WTC11 (cell line): Measurements from ENCODE around the gene NUDCD3. TPM values are rescaled to one million over a fixed set of nuclear protein-coding genes. Genes with fewer than 3 reads are reported as not detected.
A peak's percentile ranks its signal among the peaks of the same experiment; 100 is the strongest.

ENCODE experiments used
- ATAC-seq: fragments of 200-7000 bp; cut with Tn5 transposase; 2 replicates; pipeline ENCODE4 v1.10.0; 2021; ENCODE audit warnings: mild to moderate bottlenecking, moderate library complexity
- CTCF ChIA-PET: fragments of 300-600 bp; sonication (Branson Sonifier 250); formaldehyde crosslinking; loops from one replicate; lab custom pipeline; 2021; ENCODE audit warnings: antibody characterized with exemption; lab: Charles Lee
- POLR2A ChIA-PET: fragments of 350-600 bp; sonication (Branson Sonifier 250); formaldehyde crosslinking; loops from one replicate; lab custom pipeline; 2021; ENCODE audit warnings: antibody characterized with exemption; lab: Charles Lee
- DNase-seq: peaks from one replicate; pipeline ENCODE4 v3.0.0; 2021; ENCODE audit warnings: low spot score
- H3K27ac Mint-ChIP-seq: 2 replicates; pipeline ENCODE4 v1.8.0; 2021; ENCODE audit warnings: mixed read lengths
- H3K27me3 Mint-ChIP-seq: 2 replicates; pipeline ENCODE4 v1.8.0; 2021; ENCODE audit warnings: low read depth, mild to moderate bottlenecking, moderate library complexity, mixed read lengths
- H3K36me3 Mint-ChIP-seq: 2 replicates; pipeline ENCODE4 v1.8.0; 2021; ENCODE audit warnings: mixed read lengths
- H3K4me1 Mint-ChIP-seq: 2 replicates; pipeline ENCODE4 v1.8.0; 2022; ENCODE audit warnings: mixed read lengths
- H3K4me3 Mint-ChIP-seq: 2 replicates; pipeline ENCODE4 v1.8.0; 2021; ENCODE audit warnings: mild to moderate bottlenecking, moderate library complexity, mixed read lengths
- H3K9me3 Mint-ChIP-seq: 2 replicates; pipeline ENCODE4 v1.8.0; 2021; ENCODE audit warnings: mixed read lengths
- ATF1 ChIP-seq: sonication (generic); formaldehyde crosslinking; IDR thresholded peaks from 2 replicates; pipeline ENCODE4 v1.8.1; 2023; ENCODE audit warnings: mild to moderate bottlenecking, moderate library complexity, missing genetic modification reagents
- CBFB ChIP-seq: sonication (generic); formaldehyde crosslinking; IDR thresholded peaks from 2 replicates; pipeline ENCODE4 v1.8.1; 2022; ENCODE audit warnings: mild to moderate bottlenecking, low read depth, missing genetic modification reagents
- CREM ChIP-seq: sonication (generic); formaldehyde crosslinking; IDR thresholded peaks from 2 replicates; pipeline ENCODE4 v1.8.1; 2022; ENCODE audit warnings: mild to moderate bottlenecking, missing genetic modification reagents, moderate library complexity
- ELF4 ChIP-seq: sonication (generic); formaldehyde crosslinking; IDR thresholded peaks from 2 replicates; pipeline ENCODE4 v1.8.1; 2022; ENCODE audit warnings: low read depth, mild to moderate bottlenecking, moderate library complexity, missing genetic modification reagents
- FOXJ3 ChIP-seq: sonication (generic); formaldehyde crosslinking; IDR thresholded peaks from 2 replicates; pipeline ENCODE4 v1.9.0; 2021; ENCODE audit warnings: missing genetic modification reagents, mild to moderate bottlenecking, borderline replicate concordance
- FOXP1 ChIP-seq: sonication (generic); formaldehyde crosslinking; IDR thresholded peaks from 2 replicates; pipeline ENCODE4 v1.8.0; 2022; ENCODE audit warnings: missing genetic modification reagents, mild to moderate bottlenecking, moderate library complexity, borderline replicate concordance
- HMGA2 ChIP-seq: fragments of 250-450 bp; sonication (Bioruptor Pico); IDR thresholded peaks from 2 replicates; pipeline ENCODE4 v1.4.0; 2021; ENCODE audit warnings: mild to moderate bottlenecking, moderate library complexity
- NR1H2 ChIP-seq: sonication (generic); formaldehyde crosslinking; IDR thresholded peaks from 2 replicates; pipeline ENCODE4 v1.9.0; 2021; ENCODE audit warnings: mild to moderate bottlenecking, moderate library complexity, missing genetic modification reagents
- SMAD3 ChIP-seq: sonication (generic); formaldehyde crosslinking; IDR thresholded peaks from 2 replicates; pipeline ENCODE4 v1.8.0; 2022; ENCODE audit warnings: missing genetic modification reagents, mild to moderate bottlenecking, borderline replicate concordance
- SMAD4 ChIP-seq: sonication (generic); formaldehyde crosslinking; IDR thresholded peaks from 2 replicates; pipeline ENCODE4 v1.8.0; 2022; ENCODE audit warnings: mild to moderate bottlenecking, missing genetic modification reagents
- TEAD4 ChIP-seq: sonication (generic); formaldehyde crosslinking; IDR thresholded peaks from 2 replicates; pipeline ENCODE4 v1.8.0; 2022; ENCODE audit warnings: mild to moderate bottlenecking, missing genetic modification reagents
- ZBTB21 ChIP-seq: sonication (generic); formaldehyde crosslinking; IDR thresholded peaks from 2 replicates; pipeline ENCODE4 v1.8.1; 2023; ENCODE audit warnings: mild to moderate bottlenecking, missing genetic modification reagents, borderline replicate concordance
- ZNF138 ChIP-seq: sonication (generic); formaldehyde crosslinking; conservative IDR thresholded peaks from 2 replicates; pipeline ENCODE4 v1.8.1; 2022; ENCODE audit warnings: mild to moderate bottlenecking, moderate library complexity, missing genetic modification reagents
- ZNF232 ChIP-seq: sonication (generic); formaldehyde crosslinking; IDR thresholded peaks from 2 replicates; pipeline ENCODE4 v1.8.0; 2022; ENCODE audit warnings: mild to moderate bottlenecking, missing genetic modification reagents
- ZNF416 ChIP-seq: fragments of 250-450 bp; sonication (Bioruptor Pico); IDR thresholded peaks from 2 replicates; pipeline ENCODE4 v1.9.0; 2021; ENCODE audit warnings: mild to moderate bottlenecking, inconsistent platforms
- total RNA-seq: library from RNA; stranded (reverse); gene quantifications from 3 replicates; pipeline ENCODE4 v1.2.3, GENCODE V29; 2021
- TF ChIP-seq, protein P1 (sequence below): sonication (generic); formaldehyde crosslinking; IDR thresholded peaks from 2 replicates; pipeline ENCODE4 v1.8.1; 2022; ENCODE audit warnings: missing genetic modification reagents, borderline replicate concordance
- TF ChIP-seq, protein P2 (sequence below): fragments of 250-450 bp; sonication (Bioruptor Pico); conservative IDR thresholded peaks from 2 replicates; pipeline ENCODE4 v1.9.0; 2021; ENCODE audit warnings: mild to moderate bottlenecking
- TF ChIP-seq, protein P3 (sequence below): sonication (generic); formaldehyde crosslinking; IDR thresholded peaks from 2 replicates; pipeline ENCODE4 v1.8.0; 2022; ENCODE audit warnings: mild to moderate bottlenecking, missing genetic modification reagents
- TF ChIP-seq, protein P4 (sequence below): sonication (generic); formaldehyde crosslinking; IDR thresholded peaks from 2 replicates; pipeline ENCODE4 v1.8.1; 2023; ENCODE audit warnings: mild to moderate bottlenecking, missing genetic modification reagents, borderline replicate concordance
- TF ChIP-seq, protein P5 (sequence below): sonication (generic); formaldehyde crosslinking; IDR thresholded peaks from 2 replicates; pipeline ENCODE4 v1.8.0; 2023; ENCODE audit warnings: missing genetic modification reagents
- TF ChIP-seq, protein P6 (sequence below): sonication (generic); formaldehyde crosslinking; IDR thresholded peaks from 2 replicates; pipeline ENCODE4 v1.8.1; 2023; ENCODE audit warnings: mild to moderate bottlenecking, missing genetic modification reagents, moderate library complexity

NUDCD3 gene
- total RNA-seq, 1 experiment from 2014 or later, result 71.8 TPM

DNA sequence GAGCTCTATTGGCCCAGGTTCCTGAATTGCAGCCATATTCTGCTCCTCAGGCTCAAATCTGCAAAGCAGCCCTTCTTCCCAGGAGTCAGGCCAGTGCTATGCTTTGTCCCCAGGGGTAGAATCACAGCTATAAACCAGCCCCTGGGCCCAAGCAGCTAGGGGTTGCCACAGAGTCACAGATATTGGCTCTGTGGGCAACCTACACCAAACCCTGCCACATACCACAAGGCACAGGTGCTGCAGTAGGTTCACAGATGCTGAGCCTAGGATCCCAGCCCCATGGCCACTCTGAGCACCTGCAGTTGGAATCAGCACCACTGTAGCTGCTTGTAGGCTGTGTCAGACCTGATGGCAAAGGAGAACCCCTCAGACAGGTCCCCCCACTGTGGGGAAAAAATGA is 122.0 kb downstream of the NUDCD3 start (continued):
- TF ChIP-seq, protein P1, sequence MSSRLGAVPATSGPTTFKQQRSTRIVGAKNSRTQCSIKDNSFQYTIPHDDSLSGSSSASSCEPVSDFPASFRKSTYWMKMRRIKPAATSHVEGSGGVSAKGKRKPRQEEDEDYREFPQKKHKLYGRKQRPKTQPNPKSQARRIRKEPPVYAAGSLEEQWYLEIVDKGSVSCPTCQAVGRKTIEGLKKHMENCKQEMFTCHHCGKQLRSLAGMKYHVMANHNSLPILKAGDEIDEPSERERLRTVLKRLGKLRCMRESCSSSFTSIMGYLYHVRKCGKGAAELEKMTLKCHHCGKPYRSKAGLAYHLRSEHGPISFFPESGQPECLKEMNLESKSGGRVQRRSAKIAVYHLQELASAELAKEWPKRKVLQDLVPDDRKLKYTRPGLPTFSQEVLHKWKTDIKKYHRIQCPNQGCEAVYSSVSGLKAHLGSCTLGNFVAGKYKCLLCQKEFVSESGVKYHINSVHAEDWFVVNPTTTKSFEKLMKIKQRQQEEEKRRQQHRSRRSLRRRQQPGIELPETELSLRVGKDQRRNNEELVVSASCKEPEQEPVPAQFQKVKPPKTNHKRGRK (CRISPR knock-in tag), result no peak
- no peak for TF ChIP-seq ZBTB21 (CRISPR knock-in tag)
- TF ChIP-seq ATF1 (CRISPR knock-in tag), result no peak

DNA sequence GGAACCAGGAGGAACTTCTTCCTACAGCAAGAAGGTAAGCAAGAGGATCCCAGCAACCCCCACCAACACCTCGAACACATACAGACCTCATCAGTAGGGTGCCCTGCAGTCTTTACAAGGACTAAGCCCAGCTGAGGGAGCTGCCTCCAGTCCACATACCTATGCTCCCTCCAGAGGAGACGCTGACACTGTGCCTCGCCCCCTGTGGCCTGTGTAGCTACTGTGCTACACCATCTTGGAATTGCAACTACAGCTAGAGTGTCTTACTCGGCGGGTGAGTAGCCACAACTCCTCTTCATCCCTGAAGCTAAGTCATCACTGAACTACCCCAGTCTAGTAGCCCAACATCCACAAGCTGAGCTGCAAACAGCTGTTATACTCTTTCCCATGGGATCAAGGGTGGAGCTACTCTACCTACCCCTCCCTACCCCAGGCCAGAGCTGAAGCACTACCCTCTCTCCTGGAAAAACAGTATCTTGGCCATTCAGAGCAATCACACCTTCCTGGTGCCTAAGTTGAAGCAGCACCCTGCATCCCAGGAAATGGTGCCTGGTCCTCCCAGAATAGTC is 122.9 kb downstream of the NUDCD3 start:
- no peak for DNase-seq
- CTCF ChIA-PET, result interaction anchor here (0.8 to 3.9 kb wide), 6 partner anchors 11 to 198 kb away, joined by 3 to 50 read pairs (median 4); no protein-coding TSS in a partner anchor
- no peaks in the 10 kb centered on the region for H3K36me3 Mint-ChIP-seq
- TF ChIP-seq SMAD3 (CRISPR knock-in tag) (no peak), TEAD4 (CRISPR knock-in tag) (no peak), SMAD4 (CRISPR knock-in tag) (no peak), FOXP1 (CRISPR knock-in tag) (no peak), FOXJ3 (CRISPR knock-in tag) (no peak), HMGA2 (CRISPR knock-in tag) (no peak), ZNF232 (CRISPR knock-in tag) (no peak), NR1H2 (CRISPR knock-in tag) (no peak), ZNF416 (no peak), ELF4 (CRISPR knock-in tag) (no peak), CBFB (CRISPR knock-in tag) (no peak), ZNF138 (CRISPR knock-in tag) (no peak), ATF1 (CRISPR knock-in tag) (no peak), CREM (CRISPR knock-in tag) (no peak)
- TF ChIP-seq, protein P2, sequence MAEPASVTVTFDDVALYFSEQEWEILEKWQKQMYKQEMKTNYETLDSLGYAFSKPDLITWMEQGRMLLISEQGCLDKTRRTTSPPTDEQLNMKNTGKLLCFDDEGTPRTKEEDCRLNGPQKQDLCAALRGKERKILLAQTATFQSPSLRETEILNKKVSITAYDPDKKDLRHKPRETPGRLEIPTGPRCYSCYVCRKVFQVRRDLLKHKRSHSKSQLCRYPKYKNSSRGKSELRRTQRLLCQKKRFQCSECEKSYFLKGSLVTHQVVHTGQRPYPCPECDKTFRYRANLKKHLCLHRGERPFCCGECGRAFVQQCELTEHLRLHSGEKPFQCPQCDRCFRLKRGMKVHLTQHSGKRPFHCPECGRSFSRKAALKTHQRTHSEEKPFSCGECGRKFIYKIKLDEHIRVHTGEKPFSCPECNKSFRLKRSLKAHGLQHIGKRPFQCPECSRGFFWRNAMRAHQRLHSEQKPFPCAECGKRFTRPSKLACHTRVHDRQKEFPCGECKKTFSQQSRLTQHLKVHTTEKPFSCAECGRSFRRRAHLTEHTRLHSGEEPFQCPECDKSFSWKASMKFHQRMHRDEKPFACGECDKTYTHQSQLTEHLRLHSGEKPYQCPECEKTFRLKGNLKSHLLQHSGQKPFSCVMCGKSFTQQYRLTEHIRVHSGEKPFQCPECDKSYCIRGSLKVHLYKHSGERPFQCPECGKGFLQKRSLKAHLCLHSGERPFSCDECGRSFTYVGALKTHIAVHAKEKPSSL (CRISPR knock-in tag), result no peak
- TF ChIP-seq, protein P3, sequence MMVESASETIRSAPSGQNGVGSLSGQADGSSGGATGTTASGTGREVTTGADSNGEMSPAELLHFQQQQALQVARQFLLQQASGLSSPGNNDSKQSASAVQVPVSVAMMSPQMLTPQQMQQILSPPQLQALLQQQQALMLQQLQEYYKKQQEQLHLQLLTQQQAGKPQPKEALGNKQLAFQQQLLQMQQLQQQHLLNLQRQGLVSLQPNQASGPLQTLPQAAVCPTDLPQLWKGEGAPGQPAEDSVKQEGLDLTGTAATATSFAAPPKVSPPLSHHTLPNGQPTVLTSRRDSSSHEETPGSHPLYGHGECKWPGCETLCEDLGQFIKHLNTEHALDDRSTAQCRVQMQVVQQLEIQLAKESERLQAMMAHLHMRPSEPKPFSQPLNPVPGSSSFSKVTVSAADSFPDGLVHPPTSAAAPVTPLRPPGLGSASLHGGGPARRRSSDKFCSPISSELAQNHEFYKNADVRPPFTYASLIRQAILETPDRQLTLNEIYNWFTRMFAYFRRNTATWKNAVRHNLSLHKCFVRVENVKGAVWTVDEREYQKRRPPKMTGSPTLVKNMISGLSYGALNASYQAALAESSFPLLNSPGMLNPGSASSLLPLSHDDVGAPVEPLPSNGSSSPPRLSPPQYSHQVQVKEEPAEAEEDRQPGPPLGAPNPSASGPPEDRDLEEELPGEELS (CRISPR knock-in tag), result no peak
- TF ChIP-seq, protein P4, sequence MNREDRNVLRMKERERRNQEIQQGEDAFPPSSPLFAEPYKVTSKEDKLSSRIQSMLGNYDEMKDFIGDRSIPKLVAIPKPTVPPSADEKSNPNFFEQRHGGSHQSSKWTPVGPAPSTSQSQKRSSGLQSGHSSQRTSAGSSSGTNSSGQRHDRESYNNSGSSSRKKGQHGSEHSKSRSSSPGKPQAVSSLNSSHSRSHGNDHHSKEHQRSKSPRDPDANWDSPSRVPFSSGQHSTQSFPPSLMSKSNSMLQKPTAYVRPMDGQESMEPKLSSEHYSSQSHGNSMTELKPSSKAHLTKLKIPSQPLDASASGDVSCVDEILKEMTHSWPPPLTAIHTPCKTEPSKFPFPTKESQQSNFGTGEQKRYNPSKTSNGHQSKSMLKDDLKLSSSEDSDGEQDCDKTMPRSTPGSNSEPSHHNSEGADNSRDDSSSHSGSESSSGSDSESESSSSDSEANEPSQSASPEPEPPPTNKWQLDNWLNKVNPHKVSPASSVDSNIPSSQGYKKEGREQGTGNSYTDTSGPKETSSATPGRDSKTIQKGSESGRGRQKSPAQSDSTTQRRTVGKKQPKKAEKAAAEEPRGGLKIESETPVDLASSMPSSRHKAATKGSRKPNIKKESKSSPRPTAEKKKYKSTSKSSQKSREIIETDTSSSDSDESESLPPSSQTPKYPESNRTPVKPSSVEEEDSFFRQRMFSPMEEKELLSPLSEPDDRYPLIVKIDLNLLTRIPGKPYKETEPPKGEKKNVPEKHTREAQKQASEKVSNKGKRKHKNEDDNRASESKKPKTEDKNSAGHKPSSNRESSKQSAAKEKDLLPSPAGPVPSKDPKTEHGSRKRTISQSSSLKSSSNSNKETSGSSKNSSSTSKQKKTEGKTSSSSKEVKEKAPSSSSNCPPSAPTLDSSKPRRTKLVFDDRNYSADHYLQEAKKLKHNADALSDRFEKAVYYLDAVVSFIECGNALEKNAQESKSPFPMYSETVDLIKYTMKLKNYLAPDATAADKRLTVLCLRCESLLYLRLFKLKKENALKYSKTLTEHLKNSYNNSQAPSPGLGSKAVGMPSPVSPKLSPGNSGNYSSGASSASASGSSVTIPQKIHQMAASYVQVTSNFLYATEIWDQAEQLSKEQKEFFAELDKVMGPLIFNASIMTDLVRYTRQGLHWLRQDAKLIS (CRISPR knock-in tag), result no peak
- TF ChIP-seq, protein P5, sequence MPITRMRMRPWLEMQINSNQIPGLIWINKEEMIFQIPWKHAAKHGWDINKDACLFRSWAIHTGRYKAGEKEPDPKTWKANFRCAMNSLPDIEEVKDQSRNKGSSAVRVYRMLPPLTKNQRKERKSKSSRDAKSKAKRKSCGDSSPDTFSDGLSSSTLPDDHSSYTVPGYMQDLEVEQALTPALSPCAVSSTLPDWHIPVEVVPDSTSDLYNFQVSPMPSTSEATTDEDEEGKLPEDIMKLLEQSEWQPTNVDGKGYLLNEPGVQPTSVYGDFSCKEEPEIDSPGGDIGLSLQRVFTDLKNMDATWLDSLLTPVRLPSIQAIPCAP, result no peak
- TF ChIP-seq, protein P6, sequence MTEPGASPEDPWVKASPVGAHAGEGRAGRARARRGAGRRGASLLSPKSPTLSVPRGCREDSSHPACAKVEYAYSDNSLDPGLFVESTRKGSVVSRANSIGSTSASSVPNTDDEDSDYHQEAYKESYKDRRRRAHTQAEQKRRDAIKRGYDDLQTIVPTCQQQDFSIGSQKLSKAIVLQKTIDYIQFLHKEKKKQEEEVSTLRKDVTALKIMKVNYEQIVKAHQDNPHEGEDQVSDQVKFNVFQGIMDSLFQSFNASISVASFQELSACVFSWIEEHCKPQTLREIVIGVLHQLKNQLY (CRISPR knock-in tag), result no peak
- TF ChIP-seq, all 79 proteins: peak for 0
- peaks cover 6% of the 10 kb centered on the region; the same call in 1 of the 2 replicates for H3K27me3 Mint-ChIP-seq
- H3K4me3 Mint-ChIP-seq, result no peak overlapping the region
- H3K4me1 Mint-ChIP-seq, result no peaks in the 10 kb centered on the region
- no peaks in the 10 kb centered on the region for H3K9me3 Mint-ChIP-seq
- H3K27ac Mint-ChIP-seq, result no peak overlapping the region
- POLR2A ChIA-PET, result no interaction called here
- ATAC-seq, result peak; percentile 75
